Keratinocyte (primary cell): Measurements from ENCODE around the gene MGAT5. TPM values are rescaled to one million over a fixed set of nuclear protein-coding genes. Genes with fewer than 3 reads are reported as not detected.

ENCODE experiments used
- DNase-seq: peaks from one replicate; pipeline ENCODE4 v3.0.0-alpha.2; 2011; ENCODE audit warnings: low read depth, missing footprints, low spot score
- FAIRE-seq: peaks from 2 replicates; lab custom pipeline; 2011; peaks lifted over from hg19 to GRCh38; lab: Jason Lieb, UNC
- H2AFZ ChIP-seq: 2 replicates; pipeline ENCODE4 v1.6.0; 2012; ENCODE audit warnings: low read length, control low read depth, inconsistent platforms; ENCODE audit not compliant: control insufficient read depth
- H3K27ac ChIP-seq: 2 replicates; pipeline ENCODE4 v1.5.1; 2011; ENCODE audit warnings: low read length; ENCODE audit not compliant: control insufficient read depth, insufficient read depth
- H3K27me3 ChIP-seq: 3 replicates; pipeline ENCODE4 v1.6.0; 2011; ENCODE audit warnings: low read length; ENCODE audit not compliant: control insufficient read depth, insufficient read depth; ENCODE audit errors: extremely low read depth
- H3K36me3 ChIP-seq, 2 experiments: 2 replicates in 1 of 2; 3 replicates in 1 of 2; pipeline ENCODE4 v1.5.1; 2011; ENCODE audit warnings: low read length in 2 of 2, mild to moderate bottlenecking in 1 of 2; ENCODE audit not compliant: control insufficient read depth in 2 of 2, insufficient read depth in 2 of 2; ENCODE audit errors: extremely low read depth in 1 of 2
- H3K4me1 ChIP-seq: 3 replicates; pipeline ENCODE4 v1.5.1; 2011; ENCODE audit warnings: low read length; ENCODE audit not compliant: control insufficient read depth, insufficient read depth; ENCODE audit errors: extremely low read depth
- H3K4me2 ChIP-seq: 3 replicates; pipeline ENCODE4 v1.6.0; 2011; ENCODE audit warnings: low read depth, low read length; ENCODE audit not compliant: control insufficient read depth, insufficient read depth; ENCODE audit errors: extremely low read depth
- H3K4me3 ChIP-seq, 3 experiments: fragments of 200-600 bp in 1 of 3; sonication (generic) in 1 of 3; 2 replicates in 2 of 3; 3 replicates in 1 of 3; pipeline ENCODE4 v1.5.1; 2011 to 2016; ENCODE audit warnings: low read length in 3 of 3, mild to moderate bottlenecking in 3 of 3, control low read depth in 2 of 3, inconsistent platforms in 1 of 3, low read depth in 1 of 3, mixed read lengths in 1 of 3, mixed run types in 1 of 3, moderate library complexity in 1 of 3; ENCODE audit not compliant: control insufficient read depth in 2 of 3, insufficient read depth in 2 of 3; ENCODE audit errors: extremely low read depth in 1 of 3
- H3K79me2 ChIP-seq: 2 replicates; pipeline ENCODE4 v1.6.0; 2012; ENCODE audit warnings: low read length; ENCODE audit not compliant: control insufficient read depth, insufficient read depth
- H3K9ac ChIP-seq: 3 replicates; pipeline ENCODE4 v1.6.0; 2011; ENCODE audit warnings: low read length; ENCODE audit not compliant: control insufficient read depth, insufficient read depth; ENCODE audit errors: extremely low read depth
- H3K9me1 ChIP-seq: 3 replicates; pipeline ENCODE4 v1.6.0; 2011; ENCODE audit warnings: low read length; ENCODE audit not compliant: control insufficient read depth, insufficient read depth; ENCODE audit errors: extremely low read depth
- H3K9me3 ChIP-seq: 2 replicates; pipeline ENCODE4 v1.5.1; 2012; ENCODE audit warnings: low read depth, low read length; ENCODE audit not compliant: control insufficient read depth
- H4K20me1 ChIP-seq: 3 replicates; pipeline ENCODE4 v1.6.0; 2011; ENCODE audit warnings: low read length; ENCODE audit not compliant: control insufficient read depth, insufficient read depth; ENCODE audit errors: extremely low read depth
- CTCF ChIP-seq, 3 experiments: IDR thresholded peaks in 1 of 3; conservative IDR thresholded peaks in 1 of 3; optimal IDR thresholded peaks in 1 of 3; 2 replicates in 2 of 3; 3 replicates in 1 of 3; pipeline versions ENCODE3 to v1.5.1; 2011; ENCODE audit warnings: low read length in 3 of 3, mild to moderate bottlenecking in 3 of 3, moderate library complexity in 2 of 3, control low read depth in 1 of 3, inconsistent platforms in 1 of 3; ENCODE audit not compliant: insufficient read depth in 2 of 3; ENCODE audit errors: extremely low read depth in 1 of 3
- EZH2 ChIP-seq: IDR thresholded peaks from one replicate; pipeline ENCODE4 v1.6.1; 2012; ENCODE audit warnings: inconsistent platforms, mild to moderate bottlenecking, low read length, moderate library complexity
- dilution Hi-C: fragments of 300-500 bp; cut with MboI; formaldehyde crosslinking; loops from one replicate; pipeline ENCODE4 v1.7.0; 2020; ENCODE audit warnings: low sequenced_read_pairs; ENCODE audit not compliant: extremely low pct_ligation_motif_present
- polyA plus RNA-seq, 5 experiments: library from polyadenylated mRNA; depleted of rRNA in 3 of 5; stranded (reverse) in 3 of 5; stranded (forward) in 1 of 5; unstranded in 1 of 5; fragments of >200 nt; gene quantifications; 1 replicate in 1 of 5; 2 replicates in 3 of 5; 3 replicates in 1 of 5; pipeline versions ENCODE4 v1.2.1 to v1.2.3, GENCODE V29; 2011 to 2012; ENCODE audit warnings: missing spikeins in 2 of 5, low read depth in 1 of 5, low replicate concordance in 1 of 5

Gene MGAT5
- polyA plus RNA-seq, 1 donor (not counting 4 experiments of a cell fraction or from before 2014, with no cell fraction given): 23.0 TPM

GRCh38 chr2:134217351-134217750 is 36.5 kb upstream of the MGAT5 start:
- Histone ChIP-seq H3K79me2 (peaks cover 42% of the 10 kb centered on the region), H3K9ac (no peak overlapping the region), H3K4me2 (no peak overlapping the region), H3K4me3 (no peak overlapping the region), H2AFZ (no peak overlapping the region), H3K9me1 (peaks cover 5% of the 10 kb centered on the region), H3K9me3 (no peaks in the 10 kb centered on the region), H3K36me3 (no peaks in the 10 kb centered on the region), H3K27ac (no peak overlapping the region), H3K4me1 (peaks cover 23% of the 10 kb centered on the region), H4K20me1 (no peaks in the 10 kb centered on the region), H3K27me3 (no peaks in the 10 kb centered on the region)
- FAIRE-seq: no peak
- dilution Hi-C loops: no loop called here
- TF ChIP-seq CTCF (optimal IDR thresholded peaks at IDR 0.05 in 1 of 3, IDR thresholded peaks at IDR 0.05 in 1 of 3, conservative IDR thresholded peaks at IDR 0.05 in 1 of 3; ENCODE audit: extremely low read depth in 1 of 3, insufficient read depth in 2 of 3, low read length in 3 of 3) (no peak), EZH2 (no peak)
- DNase-seq: no peak

- H3K4me3 ChIP-seq: no peak overlapping the region
- dilution Hi-C loops: no loop called here
- peaks cover 23% of the 10 kb centered on the region for H3K4me1 ChIP-seq
- no peaks in the 10 kb centered on the region for H3K9me3 ChIP-seq
- H3K36me3 ChIP-seq: no peaks in the 10 kb centered on the region
- peaks cover 38% of the 10 kb centered on the region for H3K79me2 ChIP-seq
- no peak for FAIRE-seq
- no peak overlapping the region for H3K27ac ChIP-seq
- DNase-seq: no peak
- H3K9me1 ChIP-seq: peaks cover 5% of the 10 kb centered on the region
- H4K20me1 ChIP-seq: no peaks in the 10 kb centered on the region
- no peak overlapping the region for H3K4me2 ChIP-seq
- no peak overlapping the region for H3K9ac ChIP-seq
- no peaks in the 10 kb centered on the region for H3K27me3 ChIP-seq
- TF ChIP-seq EZH2 (no peak), CTCF (optimal IDR thresholded peaks at IDR 0.05 in 1 of 3, IDR thresholded peaks at IDR 0.05 in 1 of 3, conservative IDR thresholded peaks at IDR 0.05 in 1 of 3; ENCODE audit: extremely low read depth in 1 of 3, insufficient read depth in 2 of 3, low read length in 3 of 3) (no peak)
- H2AFZ ChIP-seq: no peak overlapping the region
Measured at GRCh38 chr2:134217924-134218323, 35.9 kb upstream of the MGAT5 start.
